Activated T-cell treated with anti-CD3 and anti-CD28 coated beads, Interleukin-2, amount 50 U/mL, for 72 hours (primary cell): ENCODE measurements around the gene SBNO2. TPM values are rescaled to one million over a fixed set of nuclear protein-coding genes. Genes with fewer than 3 reads are reported as not detected.
A peak's percentile ranks its signal among the peaks of the same experiment; 100 is the strongest.

Source experiments
- ATAC-seq, 2 donors: fragments of 150-1000 bp; cut with Tn5 transposase; replicated peaks in 1 of 2; 2 replicates each; pipeline ENCODE4 v1.10.0; 2021; ENCODE audit warnings: moderate library complexity in 2 of 2, mild to moderate bottlenecking in 1 of 2
- DNase-seq, 2 donors: peaks; one replicate each; pipeline ENCODE4 v3.0.0; 2021 to 2022; ENCODE audit warnings: mixed read lengths in 1 of 2
- H3K27ac Mint-ChIP-seq: one replicate; pipeline ENCODE4 v1.8.0; 2022; ENCODE audit warnings: mild to moderate bottlenecking, moderate library complexity, mixed read lengths
- H3K27me3 Mint-ChIP-seq: one replicate; pipeline ENCODE4 v1.8.0; 2022; ENCODE audit warnings: low read depth, mixed read lengths
- H3K36me3 Mint-ChIP-seq, 2 donors: one replicate each; pipeline ENCODE4 v1.8.0; 2022; ENCODE audit warnings: mixed read lengths in 2 of 2, mild to moderate bottlenecking in 1 of 2; ENCODE audit not compliant: insufficient read depth in 2 of 2
- H3K4me1 Mint-ChIP-seq: one replicate; pipeline ENCODE4 v1.8.0; 2022; ENCODE audit warnings: low read depth, mixed read lengths
- H3K4me3 Mint-ChIP-seq, 2 donors: one replicate each; pipeline ENCODE4 v1.8.0; 2022; ENCODE audit warnings: mild to moderate bottlenecking in 2 of 2, mixed read lengths in 2 of 2, moderate library complexity in 2 of 2
- H3K9me3 Mint-ChIP-seq, 2 donors: one replicate each; pipeline ENCODE4 v1.8.0; 2022; ENCODE audit warnings: mixed read lengths in 2 of 2
- total RNA-seq, 2 donors: library from RNA; stranded (reverse); gene quantifications; one replicate each; pipeline ENCODE4 v1.2.3, GENCODE V29; 2022

The SBNO2 gene
- total RNA-seq, 2 donors from 2014 or later: 142 to 146 TPM

- Mint-ChIP-seq H3K36me3 (peaks cover 4% of the 10 kb centered on the region in 2 donors), H3K9me3 (no peaks in the 10 kb centered on the region), H3K27ac (no peak overlapping the region), H3K4me3 (no peak overlapping the region), H3K4me1 (peaks cover 22% of the 10 kb centered on the region), H3K27me3 (no peaks in the 10 kb centered on the region)
- ATAC-seq (no peak), DNase-seq (no peak)
Observed at GRCh38 chr19:1168572-1169410, 5.3 kb downstream of the SBNO2 start.

- no peaks in the 10 kb centered on the region for H3K27me3 Mint-ChIP-seq
- H3K4me1 Mint-ChIP-seq: peaks cover 22% of the 10 kb centered on the region
- H3K9me3 Mint-ChIP-seq: no peaks in the 10 kb centered on the region
- DNase-seq (no peak), ATAC-seq (peak in 1 of 2 donors; percentile 12)
- no peak overlapping the region for H3K4me3 Mint-ChIP-seq
- H3K27ac Mint-ChIP-seq: no peak overlapping the region
- H3K36me3 Mint-ChIP-seq: peaks cover 1 to 3% of the 10 kb centered on the region in 2 donors
Observed at GRCh38 chr19:1167687-1168571, 6.1 kb downstream of the SBNO2 start.

GRCh38 chr19:1166872-1167573, 7.0 kb downstream of the SBNO2 start:
- Mint-ChIP-seq H3K4me1 (peaks cover 18% of the 10 kb centered on the region), H3K36me3 (peaks cover under 1 to 1% of the 10 kb centered on the region in 2 donors), H3K27me3 (no peaks in the 10 kb centered on the region), H3K4me3 (no peak overlapping the region), H3K27ac (no peak overlapping the region), H3K9me3 (no peaks in the 10 kb centered on the region)
- DNase-seq: no peak
- no peak for ATAC-seq

- Mint-ChIP-seq H3K27ac (no peak overlapping the region), H3K4me1 (peaks cover 3% of the 10 kb centered on the region), H3K4me3 (no peak overlapping the region), H3K36me3 (no peaks in the 10 kb centered on the region), H3K27me3 (no peaks in the 10 kb centered on the region), H3K9me3 (no peaks in the 10 kb centered on the region)
- ATAC-seq: no peak
- DNase-seq: no peak
Observed at GRCh38 chr19:1164684-1165531, 9.2 kb downstream of the SBNO2 start.

- H3K27ac Mint-ChIP-seq: no peak overlapping the region
- no peak for DNase-seq
- H3K4me1 Mint-ChIP-seq: no peaks in the 10 kb centered on the region
- H3K27me3 Mint-ChIP-seq: no peaks in the 10 kb centered on the region
- ATAC-seq: no peak
- no peak overlapping the region for H3K4me3 Mint-ChIP-seq
- no peaks in the 10 kb centered on the region for H3K36me3 Mint-ChIP-seq
- H3K9me3 Mint-ChIP-seq: no peaks in the 10 kb centered on the region
Observed at GRCh38 chr19:1163934-1164683, 10.0 kb downstream of the SBNO2 start.

- Mint-ChIP-seq H3K4me1 (no peaks in the 10 kb centered on the region), H3K4me3 (no peak overlapping the region), H3K27me3 (no peaks in the 10 kb centered on the region), H3K9me3 (no peaks in the 10 kb centered on the region), H3K36me3 (no peaks in the 10 kb centered on the region), H3K27ac (no peak overlapping the region)
- peak in 1 of 2 donors; percentile 14 for ATAC-seq
- no peak for DNase-seq
Observed at GRCh38 chr19:1163283-1163933, 10.7 kb downstream of the SBNO2 start.

GRCh38 chr19:1162404-1163282, 11.4 kb downstream of the SBNO2 start:
- H3K27ac Mint-ChIP-seq: no peak overlapping the region
- no peaks in the 10 kb centered on the region for H3K9me3 Mint-ChIP-seq

GRCh38 chr19:1161716-1162115, 12.4 kb downstream of the SBNO2 start:
- DNase-seq: no peak
- no peaks in the 10 kb centered on the region for H3K27me3 Mint-ChIP-seq
- ATAC-seq: no peak
- H3K9me3 Mint-ChIP-seq: no peaks in the 10 kb centered on the region
- no peak overlapping the region for H3K4me3 Mint-ChIP-seq
- no peaks in the 10 kb centered on the region for H3K36me3 Mint-ChIP-seq
- H3K27ac Mint-ChIP-seq: no peak overlapping the region
- H3K4me1 Mint-ChIP-seq: no peaks in the 10 kb centered on the region

More at GRCh38 chr19:1162404-1163282, 11.4 kb downstream of the SBNO2 start:
- H3K4me1 Mint-ChIP-seq: no peaks in the 10 kb centered on the region
- no peaks in the 10 kb centered on the region for H3K36me3 Mint-ChIP-seq
- H3K27me3 Mint-ChIP-seq: no peaks in the 10 kb centered on the region
- no peak for DNase-seq
- H3K4me3 Mint-ChIP-seq: no peak overlapping the region
- ATAC-seq: no peak

GRCh38 chr19:1159864-1160595, 14.0 kb downstream of the SBNO2 start:
- Mint-ChIP-seq H3K27ac (no peak overlapping the region), H3K36me3 (no peaks in the 10 kb centered on the region), H3K9me3 (no peaks in the 10 kb centered on the region), H3K27me3 (no peaks in the 10 kb centered on the region), H3K4me1 (no peaks in the 10 kb centered on the region), H3K4me3 (no peak overlapping the region)
- DNase-seq (no peak), ATAC-seq (no peak)

- DNase-seq (no peak), ATAC-seq (no peak)
- Mint-ChIP-seq H3K4me3 (no peak overlapping the region), H3K27ac (peak overlapping the region; percentile 60), H3K4me1 (no peaks in the 10 kb centered on the region), H3K9me3 (no peaks in the 10 kb centered on the region), H3K36me3 (no peaks in the 10 kb centered on the region), H3K27me3 (no peaks in the 10 kb centered on the region)
Observed at GRCh38 chr19:1158885-1159448, 15.1 kb downstream of the SBNO2 start.
